NCI-H345 treated with DMSO at 0.1 percent for 48 hours (cell line): ENCODE data around the gene APBB2.

Experiments used
- DNase-seq: peaks from one replicate; lab custom pipeline; 2025; ENCODE audit not compliant: unreplicated experiment; lab: John Stamatoyannopoulos, UW

The APBB2 gene

GRCh38 chr4:41214136-41214824 lies at the start of gene APBB2:
APBB2 (minus strand) TSS chr4:41214542; CDS start chr4:41033254, 181,288 bp downstream.
- DNase-seq = peak; percentile 86

DNA sequence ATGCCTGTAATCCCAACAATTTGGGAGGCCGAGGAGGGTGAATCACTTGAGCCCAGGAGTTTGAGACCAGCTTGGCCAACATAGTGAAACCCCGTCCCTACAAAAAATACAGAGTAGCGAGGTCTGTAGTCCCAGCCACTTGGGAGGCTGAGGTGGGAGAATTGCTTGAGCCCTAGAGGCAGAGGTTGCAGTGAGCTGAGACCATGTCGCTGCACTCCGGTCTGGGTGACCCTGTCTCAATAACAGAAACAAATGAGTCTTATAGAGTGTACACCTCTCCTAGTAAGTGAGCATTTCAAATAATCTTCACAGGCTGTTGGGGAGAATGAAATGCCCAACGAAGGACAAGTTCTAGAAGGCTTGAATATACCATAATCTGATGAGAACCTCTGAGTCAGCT lies 47.9 kb upstream of the APBB2 start:
- DNase-seq = no peak

- DNase-seq = no peak
Measured at GRCh38 chr4:41260116-41260733, 45.9 kb upstream of the APBB2 start.

DNA sequence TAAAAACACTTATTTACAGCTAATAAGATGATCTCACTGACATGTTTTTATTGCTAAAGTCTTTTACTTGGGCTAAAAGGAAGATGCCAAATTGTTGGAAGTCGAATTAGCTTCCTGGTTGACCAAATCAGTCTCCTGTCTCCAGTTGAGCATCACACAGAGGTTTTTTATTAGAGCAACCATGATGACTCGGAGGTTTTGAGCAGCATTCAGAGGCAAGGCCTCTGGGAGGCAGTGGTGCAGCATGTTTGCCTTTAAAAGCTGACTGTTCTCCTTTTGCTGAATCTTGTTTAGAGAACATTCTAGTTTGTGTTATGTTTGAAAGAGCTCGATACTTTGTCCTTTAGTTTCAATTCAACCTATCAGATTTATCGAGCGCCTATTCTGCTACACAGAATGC lies 44.4 kb upstream of the APBB2 start:
- DNase-seq = no peak

DNA sequence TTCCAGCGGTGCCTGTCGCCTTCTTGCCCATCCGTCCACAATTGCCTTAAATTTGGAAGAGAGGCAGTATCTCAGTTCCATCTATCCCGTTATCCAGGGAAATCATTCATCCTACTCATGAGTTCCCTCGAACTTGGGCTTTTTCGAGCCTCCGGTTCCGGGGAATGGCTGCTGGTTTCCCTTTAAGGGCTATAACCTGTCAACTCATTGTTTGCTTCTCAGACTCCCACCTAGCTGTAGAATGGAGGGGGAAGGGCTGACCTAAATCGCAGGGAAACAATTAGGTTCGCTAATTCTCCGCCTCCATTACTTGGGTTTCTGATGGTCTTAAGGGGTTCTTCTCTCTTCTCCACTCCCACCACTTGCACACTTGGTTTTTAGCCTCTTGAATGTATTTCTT lies 43.6 kb upstream of the APBB2 start:
- no peak for DNase-seq

DNA sequence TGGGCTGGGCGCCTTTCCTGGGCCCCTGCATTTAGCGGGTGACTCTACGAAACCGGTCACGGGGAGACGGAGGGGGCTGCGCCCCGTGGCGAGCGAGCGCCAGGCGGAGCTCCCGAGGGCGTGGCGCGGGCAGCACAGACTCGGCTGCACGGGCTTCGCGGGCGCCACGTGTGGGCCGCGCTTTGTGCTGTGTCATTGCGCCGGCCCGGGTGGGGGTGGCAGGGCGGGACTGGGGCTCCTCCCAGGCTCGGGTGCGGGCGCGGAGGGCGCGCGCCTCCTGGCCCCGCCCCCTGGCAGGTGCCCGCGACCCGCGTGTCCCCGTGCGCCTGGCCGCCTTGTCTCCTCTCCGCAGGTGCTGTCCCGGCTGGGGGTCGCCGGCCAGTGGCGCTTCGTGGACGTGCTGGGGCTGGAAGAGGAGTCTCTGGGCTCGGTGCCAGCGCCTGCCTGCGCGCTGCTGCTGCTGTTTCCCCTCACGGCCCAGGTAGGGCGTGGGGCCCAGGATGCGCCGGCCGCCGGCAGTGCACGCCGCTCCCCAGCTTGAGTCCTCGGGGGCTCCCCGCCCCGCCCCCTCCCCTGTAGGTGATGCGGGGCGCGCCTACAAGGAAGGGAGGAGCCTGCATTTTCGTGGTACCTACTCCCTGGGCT lies 43.0 kb upstream of the APBB2 start:
- DNase-seq = peak; percentile 47

- DNase-seq = peak; percentile 83
Measured at GRCh38 chr4:41256740-41257256, 42.5 kb upstream of the APBB2 start, which contains the start of gene UCHL1. UCHL1 (plus strand) TSS chr4:41256928; CDS start chr4:41256977, 49 bp downstream.

DNA sequence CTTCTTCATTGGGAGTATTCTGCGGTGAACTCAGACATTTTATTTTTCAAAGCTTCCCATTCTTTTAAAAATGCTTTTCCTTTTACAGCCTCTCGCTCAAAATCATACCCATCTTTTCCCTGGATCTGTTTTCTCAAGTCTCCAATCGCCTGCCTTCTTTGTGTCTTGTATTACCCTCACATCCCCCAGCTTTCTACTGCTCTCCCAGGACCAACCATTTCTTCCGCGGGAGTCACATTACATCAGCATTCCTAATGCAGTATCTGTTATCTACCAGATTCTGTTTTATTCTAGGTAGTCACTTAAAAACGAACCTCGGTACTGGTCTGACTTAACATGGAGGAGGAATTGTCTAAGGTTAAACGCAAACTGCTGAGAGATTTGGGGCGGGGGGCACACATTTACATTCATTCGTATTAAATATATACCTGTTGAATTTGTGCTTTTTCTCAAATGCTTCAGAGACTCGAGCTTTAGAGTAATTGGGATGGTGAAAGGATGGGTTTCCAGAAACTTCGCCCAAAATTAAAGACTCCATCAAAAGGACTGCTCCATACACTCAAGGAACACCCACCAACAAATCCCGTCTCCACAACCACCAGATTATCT lies 41.9 kb upstream of the APBB2 start:
- no peak for DNase-seq

DNA sequence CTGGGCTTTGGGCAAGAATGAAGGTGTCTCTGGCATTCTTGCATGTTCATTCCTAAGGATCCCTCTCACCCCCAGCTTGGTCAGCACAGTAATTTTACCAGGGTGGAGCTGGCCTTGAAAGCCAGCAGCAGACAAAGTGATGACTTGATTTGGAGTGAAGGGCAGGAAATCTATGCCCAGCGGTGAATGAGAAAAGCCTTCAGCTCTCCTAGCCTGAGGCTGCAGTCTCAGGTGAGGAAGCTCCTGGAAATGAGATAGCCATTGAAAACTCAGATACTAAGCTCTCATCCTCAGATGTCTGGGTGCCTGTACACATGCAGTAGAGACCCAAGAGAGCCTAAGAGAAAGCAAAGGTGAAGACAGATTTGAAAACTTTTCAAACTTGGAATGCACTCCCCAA lies 31.6 kb upstream of the APBB2 start:
- DNase-seq = no peak

DNA sequence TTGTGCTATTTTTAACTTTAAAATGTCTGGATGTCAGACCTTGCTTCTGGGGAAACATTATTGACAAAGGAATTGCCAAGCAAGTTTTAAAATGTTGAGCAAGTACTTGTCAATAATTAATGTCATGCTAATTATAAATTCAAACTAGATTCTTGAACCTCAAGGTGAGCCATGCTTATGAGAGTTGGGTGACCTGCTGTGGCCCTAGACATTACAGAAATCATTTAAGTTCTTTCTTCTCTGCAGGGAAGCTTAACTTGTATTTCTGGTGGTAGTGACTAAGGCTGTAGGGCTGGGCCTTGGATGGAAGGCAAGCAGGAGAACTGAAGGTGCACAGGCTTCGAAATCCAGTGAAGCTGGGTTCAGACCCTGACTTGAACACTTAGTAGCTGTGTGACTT lies 27.6 kb upstream of the APBB2 start:
- no peak for DNase-seq

- DNase-seq = no peak
Measured at GRCh38 chr4:41236508-41236907, 22.2 kb upstream of the APBB2 start.

- no peak for DNase-seq
Measured at GRCh38 chr4:41236032-41236431, 21.7 kb upstream of the APBB2 start.

- DNase-seq = no peak
Measured at GRCh38 chr4:41232856-41233255, 18.5 kb upstream of the APBB2 start.

- DNase-seq = no peak
Measured at GRCh38 chr4:41232406-41232805, 18.1 kb upstream of the APBB2 start.

DNA sequence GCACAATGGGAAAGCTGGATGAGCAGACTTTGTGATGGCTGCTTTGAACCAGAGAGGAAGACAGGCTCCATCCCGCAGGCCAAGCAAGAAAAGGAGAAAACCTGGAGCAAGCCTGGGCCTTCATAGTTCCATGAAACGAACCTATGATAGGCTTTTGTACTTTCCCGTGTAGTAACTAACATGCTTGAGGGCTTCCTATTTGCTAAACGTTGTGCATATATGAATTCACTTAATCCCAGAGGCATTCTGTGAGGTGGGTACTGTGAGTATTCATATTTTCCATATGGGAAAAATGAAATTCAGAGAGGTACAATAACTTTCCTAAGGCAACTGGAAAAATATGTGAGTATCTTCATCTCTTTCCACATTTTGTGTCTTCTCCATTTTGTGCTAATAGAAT lies 13.6 kb upstream of the APBB2 start:
- no peak for DNase-seq

DNA sequence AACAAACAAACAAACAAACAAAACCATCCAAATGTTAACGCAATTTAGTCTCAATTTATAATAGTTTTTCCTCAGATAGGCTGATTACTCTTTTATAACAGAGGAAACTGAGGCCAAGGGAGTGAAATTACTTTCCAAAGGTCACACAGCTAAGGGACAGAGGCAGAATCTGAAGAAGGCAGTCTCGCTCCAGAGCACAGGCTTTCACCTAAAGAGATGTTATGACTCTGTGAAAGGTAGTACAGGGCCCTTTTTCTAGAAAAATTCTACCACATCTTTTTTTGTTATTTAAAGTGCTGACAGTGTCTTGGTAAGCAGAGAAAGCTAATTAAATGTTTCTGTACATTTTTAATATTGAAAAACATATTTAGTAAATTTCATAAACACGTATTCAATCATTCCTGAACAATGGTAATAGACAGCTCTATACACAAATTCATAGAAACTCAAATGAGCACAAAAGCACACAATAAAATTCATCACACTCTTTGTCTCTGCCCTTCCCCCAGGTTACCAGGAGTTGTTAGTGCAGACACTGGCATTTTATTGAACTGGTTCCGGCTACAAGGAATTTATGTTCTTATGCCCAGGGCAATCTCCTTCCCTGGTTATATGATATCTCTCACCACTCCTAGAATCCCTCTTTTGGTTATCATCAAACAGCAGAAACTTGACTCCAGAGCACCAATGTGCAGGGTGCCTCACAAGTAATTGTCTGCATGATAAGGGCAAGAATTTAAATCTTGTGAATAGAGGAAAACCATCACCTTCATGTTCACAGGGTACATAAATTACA lies 7.7 kb upstream of the APBB2 start:
- no peak for DNase-seq

- no peak for DNase-seq
Measured at GRCh38 chr4:41219421-41219950, 5.1 kb upstream of the APBB2 start.

GRCh38 chr4:41218703-41219102 lies 4.4 kb upstream of the APBB2 start:
- DNase-seq = no peak

DNA sequence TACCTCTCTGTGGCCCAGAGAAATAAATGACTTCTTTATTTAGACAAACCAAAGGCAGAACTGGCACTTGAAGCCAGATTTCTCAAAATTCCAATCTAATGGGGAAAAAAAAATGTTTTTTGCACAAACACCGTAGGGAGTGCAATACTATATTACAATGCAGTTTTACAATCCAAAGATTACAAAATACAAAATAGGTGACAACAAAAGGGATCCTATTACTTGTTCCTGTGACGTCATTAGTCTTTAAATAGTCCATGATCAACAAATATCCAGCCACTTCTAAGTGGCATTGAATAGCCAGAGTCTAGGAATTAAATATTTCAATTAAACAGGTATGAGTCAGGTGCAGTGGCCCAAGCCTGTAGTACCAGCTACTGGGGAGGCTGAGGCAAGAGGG lies 3.0 kb upstream of the APBB2 start:
- DNase-seq = no peak

DNA sequence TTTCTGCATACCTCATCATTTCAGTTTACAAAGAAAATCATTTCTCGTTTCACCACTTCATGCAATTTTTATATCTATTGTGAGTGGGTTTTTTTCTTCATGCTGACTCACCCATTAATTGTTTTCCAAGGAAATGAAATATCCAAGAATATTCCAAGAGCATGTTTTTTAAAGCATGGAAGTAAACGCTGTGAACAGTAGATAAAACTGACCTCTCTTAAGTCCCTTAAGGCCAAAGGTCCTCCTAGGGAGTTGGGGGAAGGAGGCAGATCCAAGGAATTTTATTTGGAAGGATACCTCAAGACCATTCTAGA lies 2.6 kb upstream of the APBB2 start:
- DNase-seq = no peak
